ENCODE results near the gene RCAN2.

RCAN2 gene

DNA sequence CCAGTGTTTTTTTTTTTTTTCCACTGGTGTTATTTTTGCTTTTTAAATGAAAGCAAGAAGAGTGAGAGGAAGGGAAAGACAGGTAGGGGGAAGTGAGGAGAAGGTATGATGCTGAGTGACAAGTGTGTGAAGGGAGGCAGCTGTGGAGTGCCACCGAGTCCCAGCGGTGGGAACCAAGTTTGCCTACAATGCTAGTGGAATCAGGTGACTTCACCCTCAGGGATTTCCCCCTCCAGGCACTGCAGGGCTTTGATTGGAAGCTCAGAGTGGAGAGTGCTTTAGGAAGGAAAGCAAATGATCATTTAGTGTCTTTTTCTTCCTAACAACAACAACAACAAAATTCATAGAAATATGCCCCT, 200.0 kb downstream of the RCAN2 start:
- DNase-seq (ENCODE audit: low read depth): no peak

DNA sequence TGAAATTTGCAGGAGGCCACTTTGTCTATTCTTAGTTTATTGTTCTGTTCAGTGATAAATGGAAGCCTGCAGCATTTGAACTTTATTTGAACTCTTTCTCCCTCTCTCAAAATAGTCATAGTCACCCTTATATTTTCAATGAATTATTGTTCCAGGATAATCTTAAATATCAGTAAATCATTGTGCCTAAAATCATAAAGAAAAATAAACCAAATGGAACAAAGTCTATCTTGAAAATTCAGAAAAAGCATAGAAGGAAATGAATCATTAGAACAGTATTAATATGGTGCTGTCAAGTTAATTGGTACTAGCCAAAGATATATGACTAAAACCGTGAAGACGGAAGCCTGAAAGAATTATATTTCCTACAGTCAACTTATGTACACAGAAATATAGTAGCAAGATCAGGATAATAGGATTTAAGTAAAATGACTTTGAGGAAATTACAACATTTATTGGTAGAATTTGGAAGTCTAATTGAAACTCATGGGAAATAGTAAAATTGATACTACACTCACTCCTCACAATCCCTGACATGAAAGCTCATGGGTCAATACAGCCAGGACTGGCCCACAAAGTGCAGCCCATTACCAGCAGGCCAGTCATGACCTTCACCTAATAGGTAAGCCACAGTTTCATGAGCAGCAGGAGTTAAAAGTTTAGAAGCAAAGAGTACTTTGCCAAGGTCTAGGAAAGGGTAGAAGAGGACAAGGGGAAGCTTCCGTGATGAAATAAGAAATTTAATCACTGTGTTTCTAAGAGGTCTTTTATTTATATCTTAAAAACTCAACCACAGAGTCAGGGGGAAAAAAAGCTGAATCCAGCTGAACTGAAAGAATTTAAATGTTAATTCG, 200.6 kb downstream of the RCAN2 start:
- DNase-seq (ENCODE audit: low read depth): no peak

DNA sequence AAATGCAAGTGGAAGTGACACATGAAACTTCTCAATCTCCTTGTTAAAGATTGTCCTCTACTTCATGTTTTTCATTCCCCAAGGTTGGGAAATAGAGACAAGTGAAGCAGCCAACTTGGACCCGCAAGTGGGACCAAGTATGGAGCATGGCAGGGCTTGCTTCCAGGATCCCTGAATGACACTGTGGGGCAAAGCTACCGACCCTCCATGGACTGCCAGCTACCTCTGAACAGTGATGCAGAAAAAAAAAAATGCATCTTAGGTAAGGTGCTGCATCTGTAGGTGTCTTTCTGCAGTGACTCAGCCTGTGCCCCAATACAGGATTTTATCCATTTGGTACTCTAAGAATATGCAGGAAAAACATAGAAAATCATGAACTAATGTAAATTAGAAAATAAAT, 201.4 kb downstream of the RCAN2 start:
- DNase-seq (ENCODE audit: low read depth): no peak

GRCh38 chr6:46288835-46289234, 202.4 kb downstream of the RCAN2 start:
- no peak for DNase-seq (ENCODE audit: low read depth)

GRCh38 chr6:46287681-46288080, 203.6 kb downstream of the RCAN2 start:
- no peak for DNase-seq (ENCODE audit: low read depth)

DNA sequence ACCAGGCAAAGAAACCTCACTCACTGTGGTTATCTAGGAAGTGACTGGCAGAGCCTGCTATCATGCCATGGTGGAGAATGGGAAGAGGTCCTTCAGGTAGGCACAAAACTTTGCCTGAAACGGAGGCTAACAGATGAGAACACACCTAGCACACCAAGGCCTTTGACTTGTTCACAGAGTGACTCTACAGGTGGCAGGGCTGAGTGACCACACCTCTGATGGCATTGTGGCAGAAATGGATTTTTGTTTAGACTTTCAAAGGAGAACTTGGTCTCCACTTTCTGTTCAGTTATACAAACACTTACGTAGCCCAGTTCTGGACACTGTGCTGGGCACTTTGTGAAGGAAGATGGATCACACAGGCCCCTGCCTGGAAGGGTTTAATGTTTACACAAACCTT, 204.2 kb downstream of the RCAN2 start:
- no peak for DNase-seq (ENCODE audit: low read depth)

- DNase-seq (ENCODE audit: low read depth): no peak
Observed at GRCh38 chr6:46284475-46284874, 206.8 kb downstream of the RCAN2 start.

DNA sequence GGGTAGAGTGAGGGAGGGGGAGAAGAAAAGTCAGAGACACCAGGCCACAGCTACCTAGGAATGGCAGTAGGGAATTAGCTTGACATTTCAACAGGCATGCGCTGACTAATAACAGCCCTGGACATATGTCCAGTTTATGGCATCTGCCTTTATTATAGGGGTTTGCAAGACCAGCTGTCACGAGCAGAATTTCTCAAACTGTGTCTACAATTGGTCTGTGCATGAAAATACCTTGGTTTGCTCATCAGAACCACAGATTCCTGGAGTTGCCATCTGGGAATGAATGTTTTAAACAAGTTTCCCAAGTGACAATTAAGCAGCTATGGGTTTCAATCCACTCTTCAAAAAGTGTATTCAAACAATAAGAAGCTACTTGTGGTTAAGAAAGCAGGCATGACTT, 210.1 kb downstream of the RCAN2 start:
- DNase-seq (ENCODE audit: low read depth): no peak

DNA sequence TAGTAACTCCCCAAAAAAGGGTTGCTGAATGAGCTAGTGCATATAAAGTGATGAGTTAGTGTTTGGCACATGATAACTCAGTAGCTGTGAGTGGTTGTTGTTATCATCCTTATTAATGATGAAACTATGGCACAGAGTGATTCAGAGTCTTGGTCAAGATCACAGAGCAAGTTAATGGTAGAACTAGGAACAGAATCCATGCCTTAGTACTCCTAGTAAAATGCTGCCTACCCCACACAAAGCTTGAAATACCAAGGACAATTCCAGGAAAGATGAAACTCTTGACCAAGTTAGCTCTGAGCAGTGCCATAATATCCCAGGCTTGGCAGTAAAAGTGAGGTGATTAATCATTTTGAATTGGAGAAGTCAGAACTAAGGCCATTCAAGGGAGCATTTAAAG, 211.4 kb downstream of the RCAN2 start:
- no peak for DNase-seq (ENCODE audit: low read depth)

DNA sequence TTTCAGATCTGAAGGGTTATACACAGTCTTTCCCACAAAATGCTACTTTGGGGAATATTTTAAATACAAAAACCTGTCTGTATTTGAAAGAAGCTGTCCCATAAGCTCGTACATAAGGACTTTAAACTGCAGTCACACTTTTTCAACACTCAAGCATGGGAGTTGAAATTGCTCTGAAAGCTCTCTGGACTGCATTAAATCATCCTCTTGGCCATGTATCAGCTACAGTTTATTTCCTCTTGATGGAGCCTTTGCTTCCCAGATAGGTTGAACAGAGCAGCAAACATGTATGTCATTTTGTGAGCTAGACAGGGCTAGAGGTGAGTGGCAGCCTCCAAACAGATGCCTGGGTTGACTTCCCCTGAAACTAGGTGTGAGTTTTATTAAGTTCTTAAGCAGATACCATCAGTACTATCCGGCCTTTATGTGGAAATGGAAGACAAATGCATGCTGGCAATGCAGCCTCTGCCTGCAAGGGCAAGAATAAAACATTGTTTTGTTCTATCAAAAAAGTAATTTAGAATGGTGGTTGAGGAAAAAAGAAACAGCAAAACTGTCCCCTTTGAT, 214.6 kb downstream of the RCAN2 start:
- DNase-seq (ENCODE audit: low read depth): no peak

DNA sequence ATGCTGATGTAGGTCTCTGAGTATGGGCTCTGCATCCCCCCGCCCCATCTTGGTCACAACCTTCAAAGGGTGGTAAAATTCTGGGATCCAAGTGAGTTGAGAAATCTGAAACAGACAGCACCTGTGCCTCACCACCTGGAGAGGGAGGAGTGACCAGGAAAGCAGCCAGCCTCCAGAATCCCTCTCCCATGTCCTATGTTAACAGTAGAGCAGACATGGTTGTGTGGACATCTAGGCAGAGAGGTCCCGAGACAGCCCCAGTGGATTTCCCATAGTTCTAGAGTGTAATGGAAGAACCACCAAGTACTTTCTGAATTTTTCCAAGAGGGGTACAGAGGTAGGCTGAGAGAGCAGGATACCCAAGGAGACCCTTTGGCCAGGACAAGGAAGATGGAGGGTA, 216.7 kb downstream of the RCAN2 start:
- DNase-seq (ENCODE audit: low read depth): no peak

GRCh38 chr6:46273911-46274310, 217.3 kb downstream of the RCAN2 start:
- DNase-seq (ENCODE audit: low read depth): no peak

- no peak for DNase-seq (ENCODE audit: low read depth)
Observed at GRCh38 chr6:46271728-46272127, 219.5 kb downstream of the RCAN2 start.

- no peak for DNase-seq (ENCODE audit: low read depth)
Observed at GRCh38 chr6:46271107-46271506, 220.1 kb downstream of the RCAN2 start.

DNA sequence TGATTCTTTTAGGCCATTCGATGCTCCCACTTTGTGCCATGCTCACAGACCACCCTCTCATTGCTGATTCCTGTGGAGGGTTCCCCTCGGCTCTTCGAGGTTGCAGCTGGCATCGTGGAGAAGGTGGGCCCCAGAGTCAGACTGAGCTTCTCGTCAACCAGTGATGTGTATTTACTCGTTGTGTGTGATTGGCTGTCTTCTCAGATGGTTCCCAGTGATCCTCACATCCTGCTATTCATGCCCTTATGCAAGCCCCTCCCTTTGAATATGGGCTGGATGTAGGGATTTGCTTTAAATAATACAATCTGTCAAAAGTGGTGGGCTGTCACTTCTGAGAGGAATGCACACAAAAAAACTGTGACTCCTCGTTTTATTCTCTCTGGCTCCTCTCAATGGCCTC, 220.9 kb downstream of the RCAN2 start:
- no peak for DNase-seq (ENCODE audit: low read depth)

DNA sequence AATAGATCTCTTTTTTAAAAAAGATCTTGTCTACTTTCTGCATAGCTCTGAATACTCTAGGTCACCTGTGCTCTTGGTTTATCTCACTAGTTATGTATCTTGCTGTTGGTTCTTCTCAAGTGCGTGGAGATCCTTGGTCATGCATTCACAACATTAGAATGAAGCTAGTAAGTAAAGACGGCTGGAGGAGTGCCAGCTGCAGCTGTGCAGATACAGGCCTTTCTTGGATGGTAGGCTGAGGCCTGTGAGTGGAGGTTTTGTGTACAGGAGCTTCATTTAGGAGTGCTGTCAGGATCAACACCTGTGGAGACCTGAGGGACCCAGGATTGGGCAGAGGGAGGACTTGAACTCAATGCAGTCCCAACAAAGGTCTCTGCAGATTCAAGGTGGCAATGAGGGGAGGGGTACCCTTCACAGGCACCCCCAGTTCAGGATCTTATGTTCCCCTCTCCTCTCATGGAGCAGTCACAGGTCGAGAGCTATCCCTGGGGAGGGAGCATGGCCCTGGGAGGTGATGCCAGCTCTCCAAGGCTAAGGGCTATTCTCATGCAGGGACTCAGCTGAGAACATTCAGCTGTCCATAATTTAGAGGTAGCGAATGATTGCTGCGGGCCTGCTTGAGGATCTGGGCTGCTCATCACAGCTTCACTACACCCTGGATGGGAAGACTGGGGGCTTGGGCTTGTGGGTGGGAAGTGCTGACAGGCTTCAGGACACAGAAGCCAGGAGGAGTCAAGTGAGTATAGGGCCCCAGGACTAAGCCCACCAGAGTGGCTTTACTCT, 221.6 kb downstream of the RCAN2 start:
- no peak for DNase-seq (ENCODE audit: low read depth)

GRCh38 chr6:46267515-46267914, 223.7 kb downstream of the RCAN2 start:
- DNase-seq (ENCODE audit: low read depth): no peak

GRCh38 chr6:46265373-46265772, 225.9 kb downstream of the RCAN2 start:
- no peak for DNase-seq (ENCODE audit: low read depth)

- DNase-seq (ENCODE audit: low read depth): no peak
Observed at GRCh38 chr6:46263707-46264086, 227.6 kb downstream of the RCAN2 start.

DNA sequence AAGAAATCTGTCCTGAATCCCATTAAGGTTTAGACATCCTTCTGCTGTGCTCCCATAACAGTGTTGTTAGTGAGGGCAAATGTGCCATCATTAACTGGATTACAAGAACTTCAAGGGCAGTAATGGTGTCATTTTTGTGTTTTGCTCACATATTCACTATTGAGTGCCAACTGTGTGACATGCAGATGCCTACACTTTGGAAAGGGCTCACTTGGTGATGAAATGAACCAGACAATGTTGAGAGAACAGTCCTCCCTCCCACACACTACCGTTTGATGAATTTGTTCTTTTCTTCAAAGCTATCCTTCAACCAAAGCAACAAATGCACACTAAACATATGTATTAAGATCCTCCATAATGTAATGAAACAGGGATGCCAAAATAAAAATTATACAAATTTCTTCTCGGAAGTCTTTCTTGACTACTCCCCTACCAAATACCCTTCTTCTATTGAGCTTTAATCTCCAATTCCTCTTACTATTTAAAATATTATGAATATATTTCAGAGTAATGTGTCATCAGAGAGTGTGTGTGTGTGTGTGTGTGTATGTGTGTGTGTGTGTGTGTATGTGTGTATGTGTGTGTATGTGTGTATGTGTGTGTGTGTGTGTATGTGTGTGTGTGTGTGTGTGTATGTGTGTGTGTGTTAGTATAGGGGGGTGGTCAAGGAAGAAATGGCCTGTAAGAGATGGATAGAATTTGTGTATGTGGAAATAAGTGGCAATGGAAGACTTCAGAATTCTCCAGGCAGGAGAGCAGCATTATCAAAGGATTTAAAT, 228.1 kb downstream of the RCAN2 start:
- DNase-seq (ENCODE audit: low read depth): no peak

DNA sequence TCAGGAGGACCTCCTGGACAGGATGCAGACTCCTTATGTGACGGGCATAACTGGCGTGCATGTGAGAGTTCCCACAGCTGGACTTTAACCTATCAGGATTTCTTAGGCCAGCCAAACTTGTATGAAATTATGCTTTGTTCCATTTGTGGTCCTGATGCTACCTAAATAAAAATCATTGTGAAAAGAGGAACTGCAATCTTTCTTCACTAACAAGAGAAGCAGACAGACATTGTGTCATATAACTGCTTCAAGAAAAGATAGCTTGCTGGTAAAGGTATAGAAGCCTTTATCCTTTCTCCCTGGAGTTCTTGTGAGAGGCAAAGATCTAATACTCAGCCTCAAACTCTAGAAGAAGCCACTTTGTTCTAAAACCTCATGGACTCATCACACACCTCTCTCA, 233.0 kb downstream of the RCAN2 start:
- DNase-seq (ENCODE audit: low read depth): no peak

GRCh38 chr6:46255528-46255927, 235.7 kb downstream of the RCAN2 start:
- DNase-seq (ENCODE audit: low read depth): no peak

- no peak for DNase-seq (ENCODE audit: low read depth)
Observed at GRCh38 chr6:46254946-46255345, 236.3 kb downstream of the RCAN2 start.

Measured in stimulated activated CD8-positive, alpha-beta memory T cell treated with anti-CD3 and anti-CD28 coated beads, Interleukin-7, amount 100 ng/mL, for 24 hours (primary cell).